GM10248 (cell line): ENCODE results near the gene TRAF3IP1.

Source experiments
- CTCF ChIA-PET: fragments of 300-600 bp; sonication (Branson Sonifier 250); formaldehyde crosslinking; extraction: SDS; loops from one replicate; lab custom pipeline; 2021; ENCODE audit warnings: antibody characterized with exemption; lab: Yijun Ruan, JAX
- POLR2A ChIA-PET: fragments of 350-650 bp; sonication (Branson Sonifier 250); formaldehyde crosslinking; extraction: SDS; loops from one replicate; lab custom pipeline; 2020; ENCODE audit warnings: antibody characterized with exemption; lab: Yijun Ruan, JAX
- DNase-seq: peaks from one replicate; pipeline ENCODE4 v3.0.0; 2012; ENCODE audit errors: extremely low spot score
- CTCF ChIP-seq: IDR thresholded peaks from 2 replicates; pipeline ENCODE4 v1.5.1; 2012; ENCODE audit warnings: mild to moderate bottlenecking, low read depth; ENCODE audit errors: extremely low read depth, missing control alignments, control extremely low read depth

The TRAF3IP1 gene

GRCh38 chr2:238388794-238389193 lies 68.5 kb downstream of the TRAF3IP1 start:
- TF ChIP-seq CTCF = no peak
- POLR2A ChIA-PET = no interaction called here
- no peak for DNase-seq
- CTCF ChIA-PET = no interaction called here

GRCh38 chr2:238389988-238390589 lies 69.8 kb downstream of the TRAF3IP1 start:
- TF ChIP-seq CTCF = no peak
- POLR2A ChIA-PET = no interaction called here
- no peak for DNase-seq
- CTCF ChIA-PET = interaction anchor here (1.3 kb wide), 1 partner anchor 20 kb away, joined by 3 read pairs; no protein-coding TSS in a partner anchor

GRCh38 chr2:238391042-238391689 lies 70.8 kb downstream of the TRAF3IP1 start:
- ChIA-PET CTCF (interaction anchor here (1.1 kb wide), 1 partner anchor 20 kb away, joined by 5 read pairs; no protein-coding TSS in a partner anchor), POLR2A (no interaction called here)
- no peak for DNase-seq
- no peak for TF ChIP-seq CTCF

- CTCF ChIA-PET = interaction anchor here (1.0 to 1.1 kb wide), 2 partner anchors 9 to 27 kb away, joined by 3 to 4 read pairs; no protein-coding TSS in a partner anchor
- POLR2A ChIA-PET = no interaction called here
- TF ChIP-seq CTCF = no peak
- DNase-seq = no peak
Observed at GRCh38 chr2:238396663-238397062, 76.3 kb downstream of the TRAF3IP1 start.

- POLR2A ChIA-PET = no interaction called here
- CTCF ChIA-PET = interaction anchor here (1.0 kb wide), 1 partner anchor 28 kb away, joined by 3 read pairs; no protein-coding TSS in a partner anchor
- TF ChIP-seq CTCF = no peak
- DNase-seq = no peak
Observed at GRCh38 chr2:238397356-238397755, 77.0 kb downstream of the TRAF3IP1 start.

GRCh38 chr2:238398577-238398976 lies 78.3 kb downstream of the TRAF3IP1 start:
- TF ChIP-seq CTCF = no peak
- POLR2A ChIA-PET = no interaction called here
- no peak for DNase-seq
- CTCF ChIA-PET = no interaction called here
